Mesothelial cell of epicardium (in vitro differentiated cells): ENCODE data around the gene CTTNBP2NL. TPM values are rescaled to one million over a fixed set of nuclear protein-coding genes. Genes with fewer than 3 reads are reported as not detected.
A peak's percentile ranks its signal among the peaks of the same experiment; 100 is the strongest.

Source experiments
- DNase-seq, 2 experiments: peaks; one replicate each; pipeline ENCODE4 v3.0.0; 2021; ENCODE audit warnings: low spot score in 2 of 2; ENCODE audit not compliant: unreplicated experiment in 2 of 2
- H3K27ac Mint-ChIP-seq: 2 replicates; pipeline ENCODE4 v1.8.0; 2021; ENCODE audit warnings: mixed read lengths
- H3K27me3 Mint-ChIP-seq: 2 replicates; pipeline ENCODE4 v1.8.0; 2021; ENCODE audit warnings: low read depth, mixed read lengths
- H3K36me3 Mint-ChIP-seq: 2 replicates; pipeline ENCODE4 v1.8.0; 2021; ENCODE audit warnings: mixed read lengths
- H3K4me1 Mint-ChIP-seq: 2 replicates; pipeline ENCODE4 v1.8.0; 2021; ENCODE audit warnings: mixed read lengths
- H3K4me3 Mint-ChIP-seq: 2 replicates; pipeline ENCODE4 v1.8.0; 2021; ENCODE audit warnings: mild to moderate bottlenecking, moderate library complexity, mixed read lengths
- H3K9me3 Mint-ChIP-seq: 2 replicates; pipeline ENCODE4 v1.8.0; 2021; ENCODE audit warnings: mixed read lengths
- CTCF ChIP-seq: fragments of 200-600 bp; sonication (generic); IDR thresholded peaks from one replicate; pipeline ENCODE4 v1.5.0; 2021; ENCODE audit warnings: antibody characterized with exemption; ENCODE audit not compliant: unreplicated experiment
- total RNA-seq: library from RNA; stranded (reverse); gene quantifications from 3 replicates; pipeline ENCODE4 v1.2.1, GENCODE V29; 2021

Gene CTTNBP2NL
- total RNA-seq, 1 donor from 2014 or later = 65.4 TPM

GRCh38 chr1:112402682-112403643 lies 6.9 kb downstream of the CTTNBP2NL start:
- H3K36me3 Mint-ChIP-seq = peaks cover 2% of the 10 kb centered on the region
- peaks cover 54% of the 10 kb centered on the region for H3K4me1 Mint-ChIP-seq
- TF ChIP-seq CTCF = no peak
- no peaks in the 10 kb centered on the region for H3K9me3 Mint-ChIP-seq
- DNase-seq = no peak
- H3K4me3 Mint-ChIP-seq = no peak overlapping the region
- peak overlapping the region; percentile 86 for H3K27ac Mint-ChIP-seq
- no peaks in the 10 kb centered on the region for H3K27me3 Mint-ChIP-seq

- DNase-seq = no peak
- Mint-ChIP-seq H3K36me3 (peaks cover 6% of the 10 kb centered on the region), H3K9me3 (no peaks in the 10 kb centered on the region), H3K4me1 (peaks cover 35% of the 10 kb centered on the region), H3K27ac (no peak overlapping the region), H3K4me3 (no peak overlapping the region), H3K27me3 (no peaks in the 10 kb centered on the region)
- no peak for TF ChIP-seq CTCF
Observed at GRCh38 chr1:112406771-112407170, 10.8 kb downstream of the CTTNBP2NL start.

GRCh38 chr1:112409414-112409813 lies 13.4 kb downstream of the CTTNBP2NL start:
- H3K36me3 Mint-ChIP-seq = peaks cover 16% of the 10 kb centered on the region
- TF ChIP-seq CTCF = no peak
- H3K9me3 Mint-ChIP-seq = no peaks in the 10 kb centered on the region
- no peak overlapping the region for H3K4me3 Mint-ChIP-seq
- H3K27me3 Mint-ChIP-seq = no peaks in the 10 kb centered on the region
- H3K27ac Mint-ChIP-seq = peak overlapping the region; percentile 37
- no peak for DNase-seq
- peaks cover 13% of the 10 kb centered on the region for H3K4me1 Mint-ChIP-seq

DNA sequence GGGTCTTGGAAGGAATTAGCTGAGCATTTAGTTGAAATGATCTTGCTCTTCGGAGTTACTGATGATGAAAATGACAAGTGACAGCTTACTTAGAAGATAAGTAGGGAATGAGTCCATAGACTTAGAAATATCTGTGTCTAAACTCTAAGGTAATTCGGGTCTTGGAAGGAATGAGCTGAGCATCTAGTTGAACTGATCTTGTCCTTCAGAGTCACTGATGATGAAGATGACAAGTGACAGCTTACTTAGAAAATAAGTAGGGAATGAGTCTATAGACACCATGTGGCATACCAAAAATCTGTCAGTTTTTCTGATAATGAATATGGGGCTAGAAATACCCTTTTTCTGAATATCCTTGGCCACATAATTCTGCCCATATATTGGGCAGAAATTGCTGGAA lies 14.7 kb downstream of the CTTNBP2NL start:
- Mint-ChIP-seq H3K9me3 (no peaks in the 10 kb centered on the region), H3K36me3 (peaks cover 20% of the 10 kb centered on the region), H3K4me3 (no peak overlapping the region), H3K4me1 (peaks cover 7% of the 10 kb centered on the region), H3K27ac (no peak overlapping the region), H3K27me3 (no peaks in the 10 kb centered on the region)
- no peak for TF ChIP-seq CTCF
- no peak for DNase-seq

DNA sequence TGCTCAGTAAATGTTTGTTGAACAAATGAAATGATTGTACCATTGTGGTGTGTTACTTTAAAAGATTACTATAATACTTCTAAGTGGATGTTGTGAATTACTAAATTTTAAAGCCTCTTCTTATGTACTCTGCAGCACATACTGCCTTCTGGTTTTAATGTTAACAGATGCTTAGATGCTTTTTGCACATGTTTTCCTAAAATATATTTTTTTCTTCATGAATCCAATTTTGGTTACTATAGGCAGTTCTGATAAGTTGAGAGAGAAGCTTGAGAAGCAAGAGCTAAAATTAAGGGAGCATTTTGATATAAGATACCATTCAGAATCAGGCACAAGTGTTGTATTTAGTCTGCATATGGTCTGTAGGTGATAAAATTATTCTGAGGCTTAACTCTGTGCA lies 21.3 kb downstream of the CTTNBP2NL start:
- no peak for DNase-seq
- Mint-ChIP-seq H3K4me3 (no peak overlapping the region), H3K36me3 (peaks cover 36% of the 10 kb centered on the region), H3K27ac (peak overlapping the region; percentile 28), H3K4me1 (peaks cover 22% of the 10 kb centered on the region), H3K9me3 (no peaks in the 10 kb centered on the region), H3K27me3 (no peaks in the 10 kb centered on the region)
- TF ChIP-seq CTCF = no peak
